ENCODE data around the gene KIF13A. TPM values are rescaled to one million over a fixed set of nuclear protein-coding genes. Genes with fewer than 3 reads are reported as not detected.
"Not testable (repeated sequence)": the region's sequence is repeated elsewhere in the genome, so short reads cannot be mapped to it uniquely, and the experiment has no call there.

Gene KIF13A
- polyA plus RNA-seq, 1 donor, result 43.1 TPM

GRCh38 chr6:17935188-17936149, 52.0 kb downstream of the KIF13A start:
- DNase-seq, result no peak

GRCh38 chr6:17933716-17934115, 53.7 kb downstream of the KIF13A start:
- no peak for DNase-seq

- DNase-seq, result no peak
Measured at GRCh38 chr6:17932330-17932852, 55.0 kb downstream of the KIF13A start.

GRCh38 chr6:17931227-17931626, 56.2 kb downstream of the KIF13A start:
- DNase-seq, result no peak

- DNase-seq, result no peak
Measured at GRCh38 chr6:17930321-17930993, 57.0 kb downstream of the KIF13A start.

DNA sequence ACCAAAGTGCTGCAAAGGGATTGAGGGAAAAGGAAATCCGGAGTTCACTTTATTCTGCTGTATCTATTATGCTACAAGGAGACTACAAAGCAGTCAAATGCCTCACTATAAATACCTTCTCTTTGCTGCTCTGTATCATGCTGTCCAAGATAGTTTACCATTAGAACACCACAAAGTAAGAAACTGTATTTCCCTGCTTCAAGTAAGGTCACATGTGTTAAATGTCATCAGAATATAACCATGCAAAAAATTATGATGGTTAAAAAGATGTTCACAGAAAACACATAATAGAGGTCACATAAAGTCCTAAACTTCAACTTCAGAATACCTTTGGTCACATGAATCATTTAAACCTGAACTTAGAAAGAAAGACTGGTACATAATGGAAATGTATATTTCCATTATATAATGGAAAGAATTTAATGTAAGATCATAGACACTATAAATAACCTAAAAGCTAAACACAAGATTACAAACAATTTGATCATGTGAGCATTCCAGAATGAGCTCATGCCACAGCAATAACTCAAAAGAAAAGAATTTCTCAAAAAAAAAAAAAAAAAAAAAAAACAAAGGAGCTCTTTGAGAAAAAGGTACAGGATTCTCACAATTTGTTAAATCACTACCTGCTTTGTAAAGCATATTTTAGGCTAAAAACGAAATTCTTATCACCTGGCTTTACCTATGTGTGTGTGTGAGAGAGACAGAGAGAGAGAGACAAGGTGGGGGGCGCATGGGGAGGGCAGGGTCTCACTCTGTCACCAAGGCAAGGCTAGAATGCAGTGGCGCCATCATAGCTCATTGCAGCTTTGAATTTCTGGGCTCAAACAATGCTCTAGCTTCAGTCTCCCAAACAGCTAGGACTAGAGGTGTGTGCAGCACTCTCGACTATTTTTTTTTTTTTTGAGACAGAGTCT, 58.7 kb downstream of the KIF13A start:
- DNase-seq, result no peak

DNA sequence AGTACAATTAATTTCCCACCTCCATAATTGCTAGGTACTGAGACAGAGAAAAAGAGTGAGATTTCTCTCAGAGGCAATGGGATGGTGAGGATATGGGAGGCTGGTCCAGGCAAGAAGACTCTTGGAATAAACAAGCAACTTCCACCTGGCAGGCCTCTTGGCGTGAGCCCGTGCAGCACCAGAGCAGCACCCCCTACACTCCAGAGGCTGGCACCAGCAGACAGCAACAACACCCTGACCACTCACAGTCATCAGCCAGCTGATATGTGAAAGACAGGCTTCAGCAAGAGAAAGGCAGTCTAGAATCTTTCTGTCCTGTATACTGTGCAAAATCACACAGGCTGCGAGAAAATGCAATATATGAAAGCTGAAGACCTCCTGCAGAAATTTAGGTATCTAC, 59.7 kb downstream of the KIF13A start:
- no peak for DNase-seq

GRCh38 chr6:17923401-17923863, 64.0 kb downstream of the KIF13A start:
- DNase-seq, result no peak

GRCh38 chr6:17921454-17921853, 66.0 kb downstream of the KIF13A start:
- no peak for DNase-seq

DNA sequence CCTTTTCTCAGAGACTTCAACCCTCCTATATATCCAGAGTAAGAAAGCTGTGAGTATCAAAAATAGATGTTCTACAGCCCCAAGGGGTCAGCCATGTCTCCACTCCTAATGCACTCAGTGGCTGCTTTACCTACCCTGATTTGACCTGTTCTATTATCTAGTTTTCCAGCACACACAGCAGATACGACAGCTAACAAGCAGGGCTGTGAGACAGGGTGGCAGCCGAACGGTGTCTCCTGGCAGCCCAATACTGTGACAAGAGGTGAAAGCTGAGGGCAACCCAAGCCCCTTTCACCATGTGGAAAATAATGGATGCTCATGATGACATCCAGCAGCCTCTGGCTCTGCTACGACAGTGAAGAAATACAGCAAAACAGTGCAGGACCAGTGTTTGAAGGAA, 67.9 kb downstream of the KIF13A start:
- no peak for DNase-seq

GRCh38 chr6:17917837-17918763, 69.3 kb downstream of the KIF13A start:
- no peak for DNase-seq

- DNase-seq, result no peak
Measured at GRCh38 chr6:17914651-17915050, 72.8 kb downstream of the KIF13A start.

- DNase-seq, result no peak
Measured at GRCh38 chr6:17912521-17912920, 74.9 kb downstream of the KIF13A start.

GRCh38 chr6:17911656-17912055, 75.8 kb downstream of the KIF13A start:
- DNase-seq, result not testable (repeated sequence)

DNA sequence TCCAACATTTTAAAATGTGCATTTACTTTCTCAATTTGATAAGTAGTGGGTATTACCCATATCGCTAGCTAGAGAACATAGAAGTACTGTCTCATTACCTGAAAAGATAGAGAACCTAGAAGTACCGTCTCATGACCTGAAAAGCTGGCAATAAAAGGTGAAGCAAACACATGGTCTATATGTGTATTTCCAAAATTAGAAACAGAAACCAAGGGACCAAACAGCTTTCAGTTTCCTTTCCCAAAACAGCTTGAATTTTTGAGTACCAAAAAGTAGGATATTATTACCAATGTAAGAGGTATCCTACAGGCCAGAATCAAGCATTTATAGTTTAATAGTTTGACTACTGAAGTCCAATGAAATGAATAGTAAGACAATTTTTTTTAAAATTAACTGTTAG, 77.2 kb downstream of the KIF13A start:
- DNase-seq, result no peak

DNA sequence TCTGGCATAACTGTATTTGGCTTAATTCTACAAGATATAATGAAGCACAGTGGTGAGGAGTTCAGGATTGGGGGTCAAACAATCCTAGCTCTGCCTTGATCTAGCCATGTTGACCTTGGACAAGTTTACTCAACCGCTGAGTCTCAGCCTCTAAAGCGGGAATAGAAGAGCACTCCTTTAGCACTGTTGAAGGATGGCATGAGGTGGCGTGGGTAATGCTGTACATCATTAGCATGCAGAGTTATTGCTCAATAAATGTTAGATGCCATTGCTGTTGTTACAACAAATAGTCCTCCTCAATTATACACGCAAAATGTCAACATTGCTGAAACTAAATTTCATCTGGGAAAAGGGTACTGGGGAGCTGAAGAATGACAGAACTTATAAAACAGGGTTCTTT, 78.6 kb downstream of the KIF13A start:
- no peak for DNase-seq

- no peak for DNase-seq
Measured at GRCh38 chr6:17907406-17908229, 79.8 kb downstream of the KIF13A start.

- DNase-seq, result no peak
Measured at GRCh38 chr6:17905611-17906592, 81.5 kb downstream of the KIF13A start.

All from left kidney (tissue), 2 donors.